Skin of body (tissue), 2 donors: ENCODE data around the gene ATG13. TPM values are rescaled to one million over a fixed set of nuclear protein-coding genes. Genes with fewer than 3 reads are reported as not detected.

Experiments
- DNase-seq: peaks from one replicate; lab custom pipeline; 2025; lab: John Stamatoyannopoulos, UW
- total RNA-seq: library from RNA; depleted of rRNA; stranded (reverse); fragments of >200 nt; gene quantifications from one replicate; pipeline ENCODE4 v1.2.3, GENCODE V29; 2014

The ATG13 gene
- total RNA-seq, 1 donor from 2014 or later, result 57.4 TPM

GRCh38 chr11:46674463-46675287 is 57.3 kb downstream of the ATG13 start:
- no peak for DNase-seq

GRCh38 chr11:46675288-46675851 is 58.0 kb downstream of the ATG13 start:
- no peak for DNase-seq

GRCh38 chr11:46675949-46676348 is 58.6 kb downstream of the ATG13 start:
- no peak for DNase-seq

- no peak for DNase-seq
Measured at GRCh38 chr11:46676436-46677158, 59.2 kb downstream of the ATG13 start.

- no peak for DNase-seq
Measured at GRCh38 chr11:46677169-46677568, 59.8 kb downstream of the ATG13 start.

GRCh38 chr11:46677991-46678740 is 60.8 kb downstream of the ATG13 start:
- no peak for DNase-seq

GRCh38 chr11:46678741-46679130 is 61.4 kb downstream of the ATG13 start:
- DNase-seq, result no peak

GRCh38 chr11:46679241-46680163 is 62.1 kb downstream of the ATG13 start:
- DNase-seq, result no peak

GRCh38 chr11:46680164-46680760 is 62.9 kb downstream of the ATG13 start:
- DNase-seq, result no peak

GRCh38 chr11:46680815-46681214 is 63.5 kb downstream of the ATG13 start:
- no peak for DNase-seq

- DNase-seq, result no peak
Measured at GRCh38 chr11:46681814-46682213, 64.5 kb downstream of the ATG13 start.

GRCh38 chr11:46682773-46683752 is 65.7 kb downstream of the ATG13 start:
- DNase-seq, result no peak

GRCh38 chr11:46684367-46684766 is 67.0 kb downstream of the ATG13 start:
- DNase-seq, result no peak

GRCh38 chr11:46686886-46687795 is 69.8 kb downstream of the ATG13 start:
- DNase-seq, result no peak

GRCh38 chr11:46690702-46691101 is 73.3 kb downstream of the ATG13 start:
- no peak for DNase-seq

- no peak for DNase-seq
Measured at GRCh38 chr11:46692450-46692849, 75.1 kb downstream of the ATG13 start.

GRCh38 chr11:46693597-46694012 is 76.3 kb downstream of the ATG13 start:
- no peak for DNase-seq

- no peak for DNase-seq
Measured at GRCh38 chr11:46694072-46694471, 76.7 kb downstream of the ATG13 start.
